ENCODE data around the gene WDR72. TPM values are rescaled to one million over a fixed set of nuclear protein-coding genes. Genes with fewer than 3 reads are reported as not detected.

WDR72 gene
- total and polyA plus RNA-seq, 4 donors: 0.16 TPM; not detected in 3

DNA sequence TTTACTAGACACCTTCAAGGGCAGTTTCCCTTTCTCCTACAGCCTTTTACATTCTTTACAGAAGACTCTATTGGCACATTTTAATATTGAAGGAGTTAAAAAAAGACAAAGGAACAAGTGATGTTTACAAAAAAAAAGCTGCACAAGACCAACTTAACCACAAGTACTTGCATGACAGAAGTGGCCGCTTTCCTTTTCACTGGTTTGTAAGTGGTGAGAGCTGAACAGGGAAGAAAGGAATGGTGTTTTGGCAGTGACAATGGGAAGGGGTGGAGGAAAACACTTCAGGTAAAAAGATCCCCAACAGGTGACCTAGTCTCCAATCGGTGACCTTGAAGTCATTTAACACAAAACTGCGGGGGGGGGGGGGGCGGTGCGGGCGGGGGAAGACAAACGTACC lies 1.1 kb downstream of the WDR72 start:
- Histone ChIP-seq H3K4me1 (ENCODE audit: control insufficient read depth in 1 of 2, insufficient read depth in 2 of 2, low read length in 2 of 2) (no peaks in the 10 kb centered on the region), H3K27ac (ENCODE audit: low read depth in 1 of 2, low read length in 2 of 2) (no peak overlapping the region), H3K27me3 (ENCODE audit: control insufficient read depth in 1 of 2, insufficient read depth in 2 of 2, low read length in 1 of 2) (no peaks in the 10 kb centered on the region), H3K4me3 (ENCODE audit: low read length in 2 of 2) (no peak overlapping the region), H3K36me3 (ENCODE audit: control insufficient read depth in 1 of 2, insufficient read depth in 2 of 2, low read length in 1 of 2) (no peaks in the 10 kb centered on the region), H3K9me3 (ENCODE audit: control insufficient read depth, low read length) (no peaks in the 10 kb centered on the region)
- ATAC-seq (ENCODE audit: low FRiP score) (no peak), DNase-seq (no peak)
- 58 to 62% methylated on average over 6 to 7 of the region's 7 CpGs for WGBS, 2 donors
- intact Hi-C loops (cut with DNase I): no loop called here

DNA sequence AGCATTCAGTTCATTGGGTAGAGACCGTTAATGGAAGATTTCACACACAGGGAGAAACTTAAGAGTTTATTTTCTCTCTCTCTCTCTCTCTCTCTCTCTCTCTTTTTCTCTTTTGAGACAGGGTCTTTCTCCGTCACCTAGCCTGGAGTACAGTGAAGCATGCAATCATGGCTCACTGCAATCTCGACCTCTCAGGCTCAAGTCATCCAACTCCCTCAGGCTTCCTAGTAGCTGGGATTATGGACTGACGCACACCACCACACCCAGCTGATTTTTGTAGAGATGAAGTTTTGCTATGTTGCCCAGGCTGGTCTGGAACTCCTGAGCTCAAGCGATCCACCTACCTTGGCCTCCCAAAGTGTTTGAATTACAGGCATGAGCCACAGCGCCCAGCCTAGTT lies 1.6 kb downstream of the WDR72 start:
- WGBS, 2 donors: 95 to 96% methylated on average over 6 of the region's 6 CpGs
- Histone ChIP-seq H3K9me3 (ENCODE audit: control insufficient read depth, low read length) (no peaks in the 10 kb centered on the region), H3K4me1 (ENCODE audit: control insufficient read depth in 1 of 2, insufficient read depth in 2 of 2, low read length in 2 of 2) (no peaks in the 10 kb centered on the region), H3K27ac (ENCODE audit: low read depth in 1 of 2, low read length in 2 of 2) (no peak overlapping the region), H3K36me3 (ENCODE audit: control insufficient read depth in 1 of 2, insufficient read depth in 2 of 2, low read length in 1 of 2) (no peaks in the 10 kb centered on the region), H3K4me3 (ENCODE audit: low read length in 2 of 2) (no peak overlapping the region), H3K27me3 (ENCODE audit: control insufficient read depth in 1 of 2, insufficient read depth in 2 of 2, low read length in 1 of 2) (no peaks in the 10 kb centered on the region)
- intact Hi-C loops (cut with DNase I): no loop called here
- DNase-seq (no peak), ATAC-seq (ENCODE audit: low FRiP score) (no peak)

DNA sequence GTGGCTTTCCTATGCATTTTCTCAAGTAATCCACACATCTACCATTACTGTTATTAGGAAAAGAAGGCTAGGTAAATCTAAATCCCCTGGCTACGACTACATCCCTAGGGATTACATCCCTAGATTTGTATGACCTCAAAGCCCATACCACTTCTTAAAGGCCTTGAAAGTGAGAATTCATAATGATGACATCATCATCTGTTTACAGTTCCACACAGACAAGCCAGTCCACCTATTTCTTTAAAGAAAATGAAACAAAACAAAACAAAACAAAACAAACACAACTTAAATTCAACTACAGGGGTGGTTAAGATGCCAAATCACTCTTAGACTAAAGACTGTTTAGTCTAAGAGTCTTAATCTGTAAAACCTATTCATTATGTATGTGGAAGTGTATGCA lies 5.7 kb downstream of the WDR72 start:
- Histone ChIP-seq H3K9me3 (ENCODE audit: control insufficient read depth, low read length) (no peaks in the 10 kb centered on the region), H3K27me3 (ENCODE audit: control insufficient read depth in 1 of 2, insufficient read depth in 2 of 2, low read length in 1 of 2) (no peaks in the 10 kb centered on the region), H3K27ac (ENCODE audit: low read depth in 1 of 2, low read length in 2 of 2) (no peak overlapping the region), H3K4me1 (ENCODE audit: control insufficient read depth in 1 of 2, insufficient read depth in 2 of 2, low read length in 2 of 2) (no peaks in the 10 kb centered on the region), H3K4me3 (ENCODE audit: low read length in 2 of 2) (no peak overlapping the region), H3K36me3 (ENCODE audit: control insufficient read depth in 1 of 2, insufficient read depth in 2 of 2, low read length in 1 of 2) (no peaks in the 10 kb centered on the region)
- 83 to 91% methylated on average over 1 of the region's 1 CpG for WGBS, 2 donors
- ATAC-seq (ENCODE audit: low FRiP score) (no peak), DNase-seq (no peak)
- intact Hi-C loops (cut with DNase I): no loop called here

DNA sequence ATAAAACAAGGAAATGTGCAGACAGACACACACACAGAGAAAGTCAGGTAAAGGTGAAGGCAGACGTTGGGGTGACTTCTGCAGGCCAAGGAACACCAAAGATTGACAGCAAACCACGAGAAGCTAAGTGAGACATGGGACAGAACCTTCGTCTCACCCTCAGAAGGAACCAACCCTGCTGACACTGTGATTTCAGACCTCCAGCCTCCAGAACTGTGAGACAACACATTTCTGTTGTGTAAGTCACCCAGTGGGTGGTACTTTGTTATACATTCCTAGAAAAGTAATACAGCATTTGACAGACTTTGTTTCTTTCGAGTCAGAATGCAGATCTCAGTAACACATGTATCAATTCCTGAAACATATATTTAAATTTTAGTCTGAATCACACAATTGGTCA lies 7.1 kb downstream of the WDR72 start:
- Histone ChIP-seq H3K36me3 (ENCODE audit: control insufficient read depth in 1 of 2, insufficient read depth in 2 of 2, low read length in 1 of 2) (no peaks in the 10 kb centered on the region), H3K9me3 (ENCODE audit: control insufficient read depth, low read length) (no peaks in the 10 kb centered on the region), H3K4me1 (ENCODE audit: control insufficient read depth in 1 of 2, insufficient read depth in 2 of 2, low read length in 2 of 2) (no peaks in the 10 kb centered on the region), H3K27ac (ENCODE audit: low read depth in 1 of 2, low read length in 2 of 2) (no peak overlapping the region), H3K4me3 (ENCODE audit: low read length in 2 of 2) (no peak overlapping the region), H3K27me3 (ENCODE audit: control insufficient read depth in 1 of 2, insufficient read depth in 2 of 2, low read length in 1 of 2) (no peaks in the 10 kb centered on the region)
- ATAC-seq (ENCODE audit: low FRiP score): no peak
- 82 to 85% methylated on average over 4 of the region's 4 CpGs for WGBS, 2 donors
- no peak for DNase-seq
- intact Hi-C loops (cut with DNase I): no loop called here

DNA sequence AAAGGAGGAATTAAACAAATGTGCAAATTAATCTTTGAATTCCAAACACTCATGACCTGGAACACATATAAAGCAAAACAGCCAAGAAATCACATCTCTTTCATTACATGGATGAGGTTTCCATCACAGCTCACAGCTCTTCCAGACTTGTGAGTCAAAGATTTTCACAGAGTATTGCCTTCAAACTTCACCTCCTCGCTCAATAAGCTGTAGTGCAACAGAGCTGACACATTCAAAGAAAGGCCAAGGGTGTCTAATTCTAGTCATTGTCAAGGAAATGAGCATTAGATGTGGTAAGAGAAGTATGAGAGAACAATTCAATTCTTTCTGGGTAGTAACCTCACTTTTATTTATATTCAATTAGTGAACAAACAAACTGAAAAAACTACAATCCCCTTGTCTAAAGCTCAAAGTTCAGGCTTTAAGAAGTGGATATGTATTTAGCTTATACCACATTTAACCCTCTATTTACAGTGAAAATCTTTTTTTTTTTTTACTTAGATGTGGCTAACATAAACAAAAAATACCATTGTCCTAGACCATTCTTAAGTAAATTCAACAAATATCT lies 11.9 kb downstream of the WDR72 start:
- ATAC-seq (ENCODE audit: low FRiP score): no peak

DNA sequence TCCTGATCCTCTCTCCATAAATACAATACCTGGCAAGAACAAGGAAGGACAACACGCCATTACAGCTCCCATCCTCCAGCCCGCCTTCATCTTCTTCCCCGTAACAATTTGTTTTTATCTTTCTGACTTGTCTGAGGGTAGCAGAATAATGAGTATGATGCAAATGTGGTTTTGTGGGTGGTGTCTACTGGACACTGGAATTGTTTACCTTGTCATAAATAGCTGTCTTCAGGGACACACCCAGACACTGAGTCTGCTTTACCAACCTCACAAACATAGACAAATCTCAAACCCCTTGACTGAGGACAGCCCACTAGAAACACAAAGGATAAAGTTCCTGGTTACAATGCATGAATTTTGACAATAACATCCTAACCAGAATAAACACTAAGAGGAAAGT lies 13.4 kb downstream of the WDR72 start:
- no peak for DNase-seq
- Histone ChIP-seq H3K4me3 (ENCODE audit: low read length in 2 of 2) (no peak overlapping the region), H3K9me3 (ENCODE audit: control insufficient read depth, low read length) (no peaks in the 10 kb centered on the region), H3K4me1 (ENCODE audit: control insufficient read depth in 1 of 2, insufficient read depth in 2 of 2, low read length in 2 of 2) (no peaks in the 10 kb centered on the region), H3K36me3 (ENCODE audit: control insufficient read depth in 1 of 2, insufficient read depth in 2 of 2, low read length in 1 of 2) (no peaks in the 10 kb centered on the region), H3K27me3 (ENCODE audit: control insufficient read depth in 1 of 2, insufficient read depth in 2 of 2, low read length in 1 of 2) (no peaks in the 10 kb centered on the region), H3K27ac (ENCODE audit: low read depth in 1 of 2, low read length in 2 of 2) (no peak overlapping the region)
- intact Hi-C loops (cut with DNase I): no loop called here
- 97 to 98% methylated on average over 3 of the region's 3 CpGs for WGBS, 2 donors
- ATAC-seq (ENCODE audit: low FRiP score): no peak

More for the DNA sequence above, 11.9 kb downstream of the WDR72 start:
- H3K4me1 ChIP-seq (ENCODE audit: control insufficient read depth in 1 of 2, insufficient read depth in 2 of 2, low read length in 2 of 2): no peaks in the 10 kb centered on the region
- 91 to 95% methylated on average over 1 of the region's 1 CpG for WGBS, 2 donors
- intact Hi-C loops (cut with DNase I): no loop called here
- no peak overlapping the region for H3K4me3 ChIP-seq (ENCODE audit: low read length in 2 of 2)
- H3K36me3 ChIP-seq (ENCODE audit: control insufficient read depth in 1 of 2, insufficient read depth in 2 of 2, low read length in 1 of 2): no peaks in the 10 kb centered on the region
- no peak overlapping the region for H3K27ac ChIP-seq (ENCODE audit: low read depth in 1 of 2, low read length in 2 of 2)
- DNase-seq: no peak
- no peaks in the 10 kb centered on the region for H3K27me3 ChIP-seq (ENCODE audit: control insufficient read depth in 1 of 2, insufficient read depth in 2 of 2, low read length in 1 of 2)
- no peaks in the 10 kb centered on the region for H3K9me3 ChIP-seq (ENCODE audit: control insufficient read depth, low read length)

DNA sequence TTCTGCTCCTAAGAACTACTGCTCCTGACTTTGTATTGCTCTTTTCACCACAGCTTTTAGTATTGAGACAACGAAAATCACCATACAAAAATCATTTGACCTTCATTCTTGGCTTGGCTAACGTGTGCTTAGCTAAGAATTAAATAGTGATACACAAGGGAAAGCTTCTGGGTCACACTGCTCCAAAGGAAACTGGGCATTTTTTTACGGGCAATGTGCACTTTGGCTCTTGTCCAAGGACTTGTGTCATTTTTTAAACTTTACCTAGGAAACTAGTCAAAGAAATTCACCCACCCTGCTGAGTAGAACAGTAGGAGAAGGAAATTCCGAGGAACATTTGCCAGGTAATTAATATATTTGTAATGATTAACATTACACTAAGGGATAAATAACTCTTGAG lies 19.8 kb downstream of the WDR72 start:
- WGBS, 2 donors: 6% methylated on average over 4 of the region's 4 CpGs
- Histone ChIP-seq H3K36me3 (ENCODE audit: control insufficient read depth in 1 of 2, insufficient read depth in 2 of 2, low read length in 1 of 2) (no peaks in the 10 kb centered on the region), H3K27me3 (ENCODE audit: control insufficient read depth in 1 of 2, insufficient read depth in 2 of 2, low read length in 1 of 2) (no peaks in the 10 kb centered on the region), H3K27ac (ENCODE audit: low read depth in 1 of 2, low read length in 2 of 2) (no peak overlapping the region), H3K4me3 (ENCODE audit: low read length in 2 of 2) (no peak overlapping the region), H3K4me1 (ENCODE audit: control insufficient read depth in 1 of 2, insufficient read depth in 2 of 2, low read length in 2 of 2) (no peaks in the 10 kb centered on the region), H3K9me3 (ENCODE audit: control insufficient read depth, low read length) (no peaks in the 10 kb centered on the region)
- DNase-seq: no peak
- intact Hi-C loops (cut with DNase I): no loop called here
- ATAC-seq (ENCODE audit: low FRiP score): no peak

DNA sequence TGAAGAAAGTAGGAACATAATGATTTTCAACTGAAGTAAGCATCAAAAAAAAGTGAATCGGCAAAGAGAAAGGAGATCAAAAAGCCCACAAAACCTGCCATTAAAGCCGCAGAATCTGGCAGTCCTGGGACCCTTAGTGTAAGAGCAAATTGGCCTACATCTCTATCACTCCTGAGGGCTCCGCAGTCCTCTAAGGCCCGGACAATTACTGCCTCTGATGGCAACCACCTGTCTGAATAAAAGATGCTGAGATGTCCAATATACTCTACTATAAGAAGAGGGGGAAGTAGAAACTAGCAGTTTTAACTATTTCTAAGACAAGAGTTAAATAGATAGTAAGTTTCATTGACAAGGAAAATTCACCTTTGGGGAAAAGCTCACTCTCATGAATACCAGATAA lies 20.3 kb downstream of the WDR72 start:
- Histone ChIP-seq H3K36me3 (ENCODE audit: control insufficient read depth in 1 of 2, insufficient read depth in 2 of 2, low read length in 1 of 2) (no peaks in the 10 kb centered on the region), H3K9me3 (ENCODE audit: control insufficient read depth, low read length) (no peaks in the 10 kb centered on the region), H3K4me3 (ENCODE audit: low read length in 2 of 2) (no peak overlapping the region), H3K4me1 (ENCODE audit: control insufficient read depth in 1 of 2, insufficient read depth in 2 of 2, low read length in 2 of 2) (no peaks in the 10 kb centered on the region), H3K27ac (ENCODE audit: low read depth in 1 of 2, low read length in 2 of 2) (no peak overlapping the region), H3K27me3 (ENCODE audit: control insufficient read depth in 1 of 2, insufficient read depth in 2 of 2, low read length in 1 of 2) (no peaks in the 10 kb centered on the region)
- ATAC-seq (ENCODE audit: low FRiP score): no peak
- intact Hi-C loops (cut with DNase I): no loop called here
- 91 to 93% methylated on average over 4 of the region's 4 CpGs for WGBS, 2 donors
- no peak for DNase-seq

DNA sequence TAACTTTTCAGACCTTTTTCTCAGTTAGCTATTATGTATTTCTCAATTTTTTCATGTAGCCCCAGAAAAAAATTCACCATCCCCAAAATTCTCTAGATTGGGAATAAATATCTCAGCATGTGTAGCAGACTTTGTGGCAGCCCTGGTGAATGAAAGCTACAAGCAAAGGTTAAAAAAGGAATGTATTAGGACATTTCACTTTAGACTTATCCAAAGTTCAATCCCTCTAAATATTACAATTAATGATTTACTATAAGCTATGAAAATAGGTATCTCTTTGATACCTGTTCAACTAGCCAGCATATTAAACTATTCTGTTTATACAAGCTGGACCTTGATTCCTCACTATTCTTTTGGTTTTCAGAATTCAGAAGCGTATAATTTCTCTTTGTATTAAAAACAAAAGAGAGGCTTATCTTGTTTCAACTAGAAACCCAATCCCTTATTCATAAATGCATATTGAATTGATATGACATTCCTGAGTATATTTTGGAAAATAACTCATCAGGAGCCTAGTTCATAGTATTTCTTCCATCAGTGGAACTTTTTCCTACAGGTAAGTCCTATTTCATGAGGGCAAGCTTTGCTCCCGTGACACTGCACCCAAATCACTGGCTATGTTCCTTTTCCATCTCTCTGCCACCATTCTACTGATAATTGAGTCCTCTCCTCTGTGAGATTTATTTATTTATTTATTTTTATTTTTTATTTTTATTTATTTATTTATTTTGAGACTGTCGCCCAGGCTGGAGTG lies 38.0 kb downstream of the WDR72 start:
- no peak overlapping the region for H3K27ac ChIP-seq (ENCODE audit: low read depth in 1 of 2, low read length in 2 of 2)
- no peaks in the 10 kb centered on the region for H3K4me1 ChIP-seq (ENCODE audit: control insufficient read depth in 1 of 2, insufficient read depth in 2 of 2, low read length in 2 of 2)
- no peak for ATAC-seq (ENCODE audit: low FRiP score)
- 92 to 93% methylated on average over 3 of the region's 3 CpGs for WGBS, 2 donors
- no peaks in the 10 kb centered on the region for H3K36me3 ChIP-seq (ENCODE audit: control insufficient read depth in 1 of 2, insufficient read depth in 2 of 2, low read length in 1 of 2)
- H3K9me3 ChIP-seq (ENCODE audit: control insufficient read depth, low read length): no peaks in the 10 kb centered on the region
- intact Hi-C loops (cut with DNase I): no loop called here
- H3K4me3 ChIP-seq (ENCODE audit: low read length in 2 of 2): no peak overlapping the region
- no peaks in the 10 kb centered on the region for H3K27me3 ChIP-seq (ENCODE audit: control insufficient read depth in 1 of 2, insufficient read depth in 2 of 2, low read length in 1 of 2)
- no peak for DNase-seq
